22Rv1 (cell line): ENCODE measurements around the gene ERAS.

Experiments used
- ZFX ChIP-seq: fragments of 450-650 bp; IDR thresholded peaks from 2 replicates; pipeline ENCODE4 v1.6.1; 2017; ENCODE audit warnings: antibody characterized with exemption, borderline replicate concordance
- TF ChIP-seq, protein P1 (sequence below): fragments of 450-650 bp; IDR thresholded peaks from 2 replicates; pipeline ENCODE4 v1.5.1; 2017; ENCODE audit warnings: mild to moderate bottlenecking

DNA sequence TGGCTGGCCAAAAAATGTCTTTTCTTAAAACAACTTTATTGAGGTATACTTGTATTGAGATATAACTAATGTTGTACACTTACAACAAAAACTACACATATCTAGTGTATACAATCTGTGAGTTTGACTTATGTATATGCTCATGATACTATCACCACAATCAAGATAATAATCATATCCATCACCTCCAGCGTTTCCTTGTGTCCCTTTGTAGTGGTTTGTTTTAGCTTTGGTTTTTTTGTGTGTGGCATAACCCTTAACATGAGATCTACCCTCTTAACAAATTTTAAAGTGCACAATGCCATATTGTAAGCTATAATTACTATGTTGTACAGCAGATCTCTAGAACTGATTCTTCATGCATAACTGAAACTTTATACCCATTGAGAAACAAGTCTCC is 22.5 kb downstream of the ERAS start:
- TF ChIP-seq, protein P1, sequence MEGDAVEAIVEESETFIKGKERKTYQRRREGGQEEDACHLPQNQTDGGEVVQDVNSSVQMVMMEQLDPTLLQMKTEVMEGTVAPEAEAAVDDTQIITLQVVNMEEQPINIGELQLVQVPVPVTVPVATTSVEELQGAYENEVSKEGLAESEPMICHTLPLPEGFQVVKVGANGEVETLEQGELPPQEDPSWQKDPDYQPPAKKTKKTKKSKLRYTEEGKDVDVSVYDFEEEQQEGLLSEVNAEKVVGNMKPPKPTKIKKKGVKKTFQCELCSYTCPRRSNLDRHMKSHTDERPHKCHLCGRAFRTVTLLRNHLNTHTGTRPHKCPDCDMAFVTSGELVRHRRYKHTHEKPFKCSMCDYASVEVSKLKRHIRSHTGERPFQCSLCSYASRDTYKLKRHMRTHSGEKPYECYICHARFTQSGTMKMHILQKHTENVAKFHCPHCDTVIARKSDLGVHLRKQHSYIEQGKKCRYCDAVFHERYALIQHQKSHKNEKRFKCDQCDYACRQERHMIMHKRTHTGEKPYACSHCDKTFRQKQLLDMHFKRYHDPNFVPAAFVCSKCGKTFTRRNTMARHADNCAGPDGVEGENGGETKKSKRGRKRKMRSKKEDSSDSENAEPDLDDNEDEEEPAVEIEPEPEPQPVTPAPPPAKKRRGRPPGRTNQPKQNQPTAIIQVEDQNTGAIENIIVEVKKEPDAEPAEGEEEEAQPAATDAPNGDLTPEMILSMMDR, result no peak
- no peak for TF ChIP-seq ZFX
